HG03558 (cell line): Measurements from ENCODE around the gene CDH12.
"Not testable (repeated sequence)": the region's sequence is repeated elsewhere in the genome, so short reads cannot be mapped to it uniquely, and the experiment has no call there.

ENCODE experiments used
- ATAC-seq: cut with Tn5 transposase; IDR thresholded peaks from one replicate; pipeline ENCODE4 v1.9.1; 2021; ENCODE audit warnings: moderate number of reproducible peaks; ENCODE audit not compliant: unreplicated experiment; ENCODE audit errors: extremely low read depth

CDH12 gene

GRCh38 chr5:22079566-22079965 is 773.6 kb downstream of the CDH12 start:
- no peak for ATAC-seq

- no peak for ATAC-seq
Observed at GRCh38 chr5:22079002-22079401, 774.1 kb downstream of the CDH12 start.

- no peak for ATAC-seq
Observed at GRCh38 chr5:22076586-22076985, 776.6 kb downstream of the CDH12 start.

- no peak for ATAC-seq
Observed at GRCh38 chr5:22070186-22070728, 782.9 kb downstream of the CDH12 start.

GRCh38 chr5:22063717-22064116 is 789.4 kb downstream of the CDH12 start:
- no peak for ATAC-seq

GRCh38 chr5:22058620-22059019 is 794.5 kb downstream of the CDH12 start:
- no peak for ATAC-seq

- no peak for ATAC-seq
Observed at GRCh38 chr5:22057012-22057411, 796.1 kb downstream of the CDH12 start.

GRCh38 chr5:22056601-22057000 is 796.5 kb downstream of the CDH12 start:
- no peak for ATAC-seq

- no peak for ATAC-seq
Observed at GRCh38 chr5:22053195-22053594, 799.9 kb downstream of the CDH12 start.

- no peak for ATAC-seq
Observed at GRCh38 chr5:22051881-22052280, 801.3 kb downstream of the CDH12 start.

GRCh38 chr5:22050931-22051330 is 802.2 kb downstream of the CDH12 start:
- ATAC-seq, result no peak

- ATAC-seq, result no peak
Observed at GRCh38 chr5:22044229-22044628, 808.9 kb downstream of the CDH12 start.

- ATAC-seq, result no peak
Observed at GRCh38 chr5:22036061-22036460, 817.1 kb downstream of the CDH12 start.

- ATAC-seq, result no peak
Observed at GRCh38 chr5:22033066-22033465, 820.1 kb downstream of the CDH12 start.

GRCh38 chr5:22023784-22024183 is 829.4 kb downstream of the CDH12 start:
- no peak for ATAC-seq

GRCh38 chr5:22012893-22013292 is 840.3 kb downstream of the CDH12 start:
- not testable (repeated sequence) for ATAC-seq

GRCh38 chr5:22010808-22011207 is 842.3 kb downstream of the CDH12 start:
- not testable (repeated sequence) for ATAC-seq

GRCh38 chr5:22001097-22001496 is 852.0 kb downstream of the CDH12 start:
- not testable (repeated sequence) for ATAC-seq

GRCh38 chr5:21985799-21986198 is 867.3 kb downstream of the CDH12 start:
- ATAC-seq, result not testable (repeated sequence)

GRCh38 chr5:21951571-21951970 is 901.6 kb downstream of the CDH12 start:
- not testable (repeated sequence) for ATAC-seq

GRCh38 chr5:21931116-21931515 is 922.0 kb downstream of the CDH12 start:
- no peak for ATAC-seq

- peak; percentile 93 for ATAC-seq
Observed at GRCh38 chr5:21919414-21920022, 933.6 kb downstream of the CDH12 start.
